Loucy (cell line): ENCODE data around the gene SEMA4C.

ENCODE experiments used
- H2AFZ ChIP-seq: fragments of 200-600 bp; sonication (generic); 2 replicates; pipeline ENCODE4 v1.6.0; 2016; ENCODE audit warnings: antibody characterized with exemption, mild to moderate bottlenecking, low read length, moderate library complexity
- H3F3A ChIP-seq: fragments of 200-600 bp; 2 replicates; pipeline ENCODE4 v1.6.0; 2016; ENCODE audit warnings: antibody characterized with exemption, low read depth, mild to moderate bottlenecking
- H3K27me3 ChIP-seq: fragments of 200-600 bp; sonication (generic); 2 replicates; pipeline ENCODE4 v1.6.1; 2014; ENCODE audit warnings: low read length, mild to moderate bottlenecking; ENCODE audit not compliant: insufficient read depth, poor library complexity, severe bottlenecking
- H3K36me3 ChIP-seq: fragments of 200-600 bp; sonication (generic); 2 replicates; pipeline ENCODE4 v1.6.1; 2016; ENCODE audit warnings: low read length; ENCODE audit not compliant: insufficient read depth
- H3K4me1 ChIP-seq: fragments of 200-600 bp; sonication (generic); 2 replicates; pipeline ENCODE4 v1.5.1; 2014; ENCODE audit warnings: low read length, mild to moderate bottlenecking; ENCODE audit not compliant: insufficient read depth, poor library complexity, severe bottlenecking
- H3K4me2 ChIP-seq: fragments of 200-600 bp; sonication (generic); 2 replicates; pipeline ENCODE4 v1.6.0; 2014; ENCODE audit warnings: antibody characterized with exemption, low read length, low read depth, mild to moderate bottlenecking; ENCODE audit not compliant: poor library complexity, severe bottlenecking
- H3K4me3 ChIP-seq: fragments of 200-600 bp; sonication (generic); 2 replicates; pipeline ENCODE4 v1.5.1; 2014; ENCODE audit warnings: low read length, mild to moderate bottlenecking, mixed read lengths; ENCODE audit not compliant: poor library complexity, severe bottlenecking
- H3K79me2 ChIP-seq: fragments of 200-600 bp; sonication (generic); 2 replicates; pipeline ENCODE4 v1.6.1; 2014; ENCODE audit warnings: low read length; ENCODE audit not compliant: insufficient read depth
- H3K9ac ChIP-seq: fragments of 200-600 bp; sonication (generic); 2 replicates; pipeline ENCODE4 v1.6.0; 2014; ENCODE audit warnings: mild to moderate bottlenecking, low read depth, low read length, moderate library complexity; ENCODE audit not compliant: poor library complexity, severe bottlenecking
- H3K9me2 ChIP-seq: fragments of 200-600 bp; sonication (generic); replicated peaks from 2 replicates; pipeline ENCODE4 v1.6.1; 2016; ENCODE audit warnings: low read depth, low read length, mixed read lengths
- H3K9me3 ChIP-seq: fragments of 200-600 bp; sonication (generic); 2 replicates; pipeline ENCODE4 v1.6.1; 2014; ENCODE audit warnings: mild to moderate bottlenecking, antibody characterized with exemption, low read length, low read depth; ENCODE audit not compliant: insufficient read depth
- H4K20me1 ChIP-seq: fragments of 200-600 bp; sonication (generic); 2 replicates; pipeline ENCODE4 v1.6.0; 2014; ENCODE audit warnings: antibody characterized with exemption, low read length, mild to moderate bottlenecking; ENCODE audit not compliant: insufficient read depth, poor library complexity, severe bottlenecking
- CTCF ChIP-seq: fragments of 200-600 bp; sonication (generic); conservative IDR thresholded peaks from 2 replicates; pipeline ENCODE4 v1.5.1; 2014; ENCODE audit warnings: mild to moderate bottlenecking, antibody characterized with exemption, low read length
- EZH2phosphoT487 ChIP-seq: fragments of 200-600 bp; IDR thresholded peaks from 2 replicates; pipeline ENCODE4 v1.6.1; 2018; ENCODE audit warnings: antibody characterized with exemption, mild to moderate bottlenecking, moderate library complexity, borderline replicate concordance

SEMA4C gene

GRCh38 chr2:96828874-96829273 is 41.0 kb downstream of the SEMA4C start:
- no peak overlapping the region for H3K4me2 ChIP-seq
- peaks cover 8% of the 10 kb centered on the region for H4K20me1 ChIP-seq
- TF ChIP-seq EZH2phosphoT487 (no peak), CTCF (no peak)
- no peak overlapping the region for H2AFZ ChIP-seq
- peaks cover 90% of the 10 kb centered on the region for H3K36me3 ChIP-seq
- no peaks in the 10 kb centered on the region for H3F3A ChIP-seq
- H3K4me3 ChIP-seq: no peak overlapping the region
- no peak overlapping the region for H3K9ac ChIP-seq
- H3K9me3 ChIP-seq: no peaks in the 10 kb centered on the region
- no peaks in the 10 kb centered on the region for H3K27me3 ChIP-seq
- H3K79me2 ChIP-seq: peaks cover 8% of the 10 kb centered on the region
- H3K4me1 ChIP-seq: no peaks in the 10 kb centered on the region
- H3K9me2 ChIP-seq: no peaks in the 10 kb centered on the region

- Histone ChIP-seq H4K20me1 (peaks cover 12% of the 10 kb centered on the region), H3K4me1 (peaks cover 3% of the 10 kb centered on the region), H3F3A (no peaks in the 10 kb centered on the region), H3K9me2 (no peaks in the 10 kb centered on the region), H3K4me2 (no peak overlapping the region), H3K4me3 (no peak overlapping the region), H3K9me3 (no peaks in the 10 kb centered on the region), H3K79me2 (peaks cover 12% of the 10 kb centered on the region), H3K27me3 (no peaks in the 10 kb centered on the region), H2AFZ (no peak overlapping the region), H3K36me3 (peaks cover 88% of the 10 kb centered on the region), H3K9ac (no peak overlapping the region)
- no peak for TF ChIP-seq CTCF
- no peak for TF ChIP-seq EZH2phosphoT487
Observed at GRCh38 chr2:96828436-96828835, 41.4 kb downstream of the SEMA4C start.

GRCh38 chr2:96826546-96827278 is 43.2 kb downstream of the SEMA4C start:
- Histone ChIP-seq H3K36me3 (peaks cover 79% of the 10 kb centered on the region), H3K9ac (no peak overlapping the region), H3K79me2 (peaks cover 26% of the 10 kb centered on the region), H2AFZ (no peak overlapping the region), H3K27me3 (no peaks in the 10 kb centered on the region), H3K4me1 (peaks cover 4% of the 10 kb centered on the region), H3K4me2 (no peak overlapping the region), H3K9me2 (no peaks in the 10 kb centered on the region), H3K4me3 (no peak overlapping the region), H3F3A (no peaks in the 10 kb centered on the region), H4K20me1 (peaks cover 24% of the 10 kb centered on the region), H3K9me3 (no peaks in the 10 kb centered on the region)
- TF ChIP-seq EZH2phosphoT487 (no peak), CTCF (no peak)
